ENCODE results near the gene ZBTB16. TPM values are rescaled to one million over a fixed set of nuclear protein-coding genes. Genes with fewer than 3 reads are reported as not detected.

Gene ZBTB16
- polyA plus RNA-seq, 1 donor (not counting 4 experiments of a cell fraction or from before 2014, with no cell fraction given), result 0.18 TPM

DNA sequence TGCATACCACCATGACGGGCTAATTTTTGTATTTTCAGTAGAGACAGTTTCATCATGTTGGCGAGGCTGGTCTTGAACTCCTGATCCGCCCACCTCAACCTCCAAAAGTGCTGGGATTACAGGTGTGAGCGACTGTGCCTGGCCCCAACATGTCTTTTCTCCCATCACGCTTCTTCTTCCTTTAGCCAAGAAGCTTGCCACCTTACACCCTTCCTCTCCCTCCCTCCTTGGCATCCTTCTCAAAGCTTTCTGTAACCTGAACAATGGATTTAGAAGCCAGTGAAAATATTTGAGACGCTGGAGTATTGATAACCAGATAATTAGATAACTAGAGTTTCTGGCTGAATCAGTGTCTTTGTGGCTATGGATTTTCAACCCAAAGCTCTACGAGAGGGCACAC, 225.4 kb downstream of the ZBTB16 start:
- FAIRE-seq (no peak), DNase-seq (ENCODE audit: low read depth, low spot score) (no peak)
- no peak for TF ChIP-seq EZH2 (IDR thresholded peaks at IDR 0.05; ENCODE audit: low read length)
- TF ChIP-seq, protein P1, sequence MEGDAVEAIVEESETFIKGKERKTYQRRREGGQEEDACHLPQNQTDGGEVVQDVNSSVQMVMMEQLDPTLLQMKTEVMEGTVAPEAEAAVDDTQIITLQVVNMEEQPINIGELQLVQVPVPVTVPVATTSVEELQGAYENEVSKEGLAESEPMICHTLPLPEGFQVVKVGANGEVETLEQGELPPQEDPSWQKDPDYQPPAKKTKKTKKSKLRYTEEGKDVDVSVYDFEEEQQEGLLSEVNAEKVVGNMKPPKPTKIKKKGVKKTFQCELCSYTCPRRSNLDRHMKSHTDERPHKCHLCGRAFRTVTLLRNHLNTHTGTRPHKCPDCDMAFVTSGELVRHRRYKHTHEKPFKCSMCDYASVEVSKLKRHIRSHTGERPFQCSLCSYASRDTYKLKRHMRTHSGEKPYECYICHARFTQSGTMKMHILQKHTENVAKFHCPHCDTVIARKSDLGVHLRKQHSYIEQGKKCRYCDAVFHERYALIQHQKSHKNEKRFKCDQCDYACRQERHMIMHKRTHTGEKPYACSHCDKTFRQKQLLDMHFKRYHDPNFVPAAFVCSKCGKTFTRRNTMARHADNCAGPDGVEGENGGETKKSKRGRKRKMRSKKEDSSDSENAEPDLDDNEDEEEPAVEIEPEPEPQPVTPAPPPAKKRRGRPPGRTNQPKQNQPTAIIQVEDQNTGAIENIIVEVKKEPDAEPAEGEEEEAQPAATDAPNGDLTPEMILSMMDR (optimal IDR thresholded peaks at IDR 0.05 in 1 of 3, IDR thresholded peaks at IDR 0.05 in 1 of 3, conservative IDR thresholded peaks at IDR 0.05 in 1 of 3; ENCODE audit: extremely low read depth in 1 of 3, insufficient read depth in 2 of 3, low read length in 3 of 3), result no peak
- Histone ChIP-seq H3K4me3 (ENCODE audit: control insufficient read depth in 2 of 3, extremely low read depth in 1 of 3, insufficient read depth in 2 of 3, low read depth in 1 of 3, low read length in 3 of 3) (no peak overlapping the region), H3K79me2 (ENCODE audit: control insufficient read depth, insufficient read depth, low read length) (no peaks in the 10 kb centered on the region), H3K9me3 (ENCODE audit: control insufficient read depth, low read depth, low read length) (no peaks in the 10 kb centered on the region), H3K27ac (ENCODE audit: control insufficient read depth, insufficient read depth, low read length) (no peak overlapping the region), H3K9me1 (ENCODE audit: control insufficient read depth, extremely low read depth, insufficient read depth, low read length) (no peaks in the 10 kb centered on the region), H3K36me3 (ENCODE audit: control insufficient read depth in 2 of 2, extremely low read depth in 1 of 2, insufficient read depth in 2 of 2, low read length in 2 of 2) (no peaks in the 10 kb centered on the region), H3K4me2 (ENCODE audit: control insufficient read depth, extremely low read depth, insufficient read depth, low read depth, low read length) (no peak overlapping the region), H2AFZ (ENCODE audit: control insufficient read depth, low read length) (no peak overlapping the region), H3K9ac (ENCODE audit: control insufficient read depth, extremely low read depth, insufficient read depth, low read length) (no peak overlapping the region), H3K4me1 (ENCODE audit: control insufficient read depth, extremely low read depth, insufficient read depth, low read length) (no peaks in the 10 kb centered on the region), H4K20me1 (ENCODE audit: control insufficient read depth, extremely low read depth, insufficient read depth, low read length) (no peaks in the 10 kb centered on the region), H3K27me3 (ENCODE audit: control insufficient read depth, extremely low read depth, insufficient read depth, low read length) (no peaks in the 10 kb centered on the region)
- dilution Hi-C loops (cut with MboI; ENCODE audit: extremely low pct_ligation_motif_present, low sequenced_read_pairs), result no loop called here

DNA sequence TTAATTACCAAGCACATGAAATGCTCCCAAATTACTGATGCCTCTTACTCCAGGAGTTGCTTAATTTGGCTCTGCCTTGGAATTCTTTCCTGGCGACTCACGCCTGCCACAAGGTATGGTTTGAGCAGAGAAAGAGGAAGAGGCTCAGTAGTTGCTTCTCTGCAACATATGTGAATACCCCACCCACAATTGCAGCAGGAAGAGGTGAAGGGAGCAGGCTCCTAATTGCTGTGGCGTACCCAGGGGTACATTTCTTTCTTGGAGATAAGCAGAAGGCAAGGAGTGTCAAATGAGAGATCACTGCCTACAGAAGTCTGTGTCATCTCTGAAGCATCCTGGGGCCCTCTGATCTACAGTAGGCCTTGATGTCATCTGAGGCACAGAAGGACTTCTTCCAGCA, 226.1 kb downstream of the ZBTB16 start:
- DNase-seq (ENCODE audit: low read depth, low spot score), result no peak
- Histone ChIP-seq H3K9ac (ENCODE audit: control insufficient read depth, extremely low read depth, insufficient read depth, low read length) (no peak overlapping the region), H4K20me1 (ENCODE audit: control insufficient read depth, extremely low read depth, insufficient read depth, low read length) (no peaks in the 10 kb centered on the region), H3K79me2 (ENCODE audit: control insufficient read depth, insufficient read depth, low read length) (no peaks in the 10 kb centered on the region), H3K4me2 (ENCODE audit: control insufficient read depth, extremely low read depth, insufficient read depth, low read depth, low read length) (no peak overlapping the region), H2AFZ (ENCODE audit: control insufficient read depth, low read length) (no peak overlapping the region), H3K4me1 (ENCODE audit: control insufficient read depth, extremely low read depth, insufficient read depth, low read length) (no peaks in the 10 kb centered on the region), H3K27ac (ENCODE audit: control insufficient read depth, insufficient read depth, low read length) (no peak overlapping the region), H3K9me3 (ENCODE audit: control insufficient read depth, low read depth, low read length) (no peaks in the 10 kb centered on the region), H3K9me1 (ENCODE audit: control insufficient read depth, extremely low read depth, insufficient read depth, low read length) (no peaks in the 10 kb centered on the region), H3K36me3 (ENCODE audit: control insufficient read depth in 2 of 2, extremely low read depth in 1 of 2, insufficient read depth in 2 of 2, low read length in 2 of 2) (no peaks in the 10 kb centered on the region), H3K4me3 (ENCODE audit: control insufficient read depth in 2 of 3, extremely low read depth in 1 of 3, insufficient read depth in 2 of 3, low read depth in 1 of 3, low read length in 3 of 3) (no peak overlapping the region), H3K27me3 (ENCODE audit: control insufficient read depth, extremely low read depth, insufficient read depth, low read length) (no peaks in the 10 kb centered on the region)
- TF ChIP-seq, protein P1 (optimal IDR thresholded peaks at IDR 0.05 in 1 of 3, IDR thresholded peaks at IDR 0.05 in 1 of 3, conservative IDR thresholded peaks at IDR 0.05 in 1 of 3; ENCODE audit: extremely low read depth in 1 of 3, insufficient read depth in 2 of 3, low read length in 3 of 3), result no peak
- no peak for TF ChIP-seq EZH2 (IDR thresholded peaks at IDR 0.05; ENCODE audit: low read length)
- FAIRE-seq, result no peak
- dilution Hi-C loops (cut with MboI; ENCODE audit: extremely low pct_ligation_motif_present, low sequenced_read_pairs), result no loop called here
